Tibial nerve (tissue), 4 donors: ENCODE measurements around the gene NSFL1C. TPM values are rescaled to one million over a fixed set of nuclear protein-coding genes. Genes with fewer than 3 reads are reported as not detected.

Experiments
- DNase-seq, 2 donors: peaks; one replicate each; pipeline ENCODE4 v3.0.0-alpha.2; 2019; ENCODE audit warnings: low spot score in 2 of 2
- H3K27ac ChIP-seq, 4 donors: fragments of 200-600 bp; sonication (generic) in 3 of 4; one replicate each; pipeline ENCODE4 v1.5.1; 2017 to 2019; ENCODE audit warnings: mild to moderate bottlenecking in 1 of 4
- H3K27me3 ChIP-seq, 2 donors: fragments of 200-600 bp; sonication (generic) in 1 of 2; one replicate each; pipeline versions ENCODE4 v1.5.1 to v1.6.0; 2017 to 2019
- H3K36me3 ChIP-seq, 3 donors: fragments of 200-600 bp; sonication (generic); one replicate each; pipeline ENCODE4 v1.5.1; 2018 to 2019
- H3K4me1 ChIP-seq, 4 donors: fragments of 200-600 bp; sonication (generic) in 3 of 4; one replicate each; pipeline ENCODE4 v1.5.1; 2017 to 2019
- H3K4me3 ChIP-seq, 4 donors: fragments of 200-600 bp; sonication (generic) in 3 of 4; one replicate each; pipeline ENCODE4 v1.5.1; 2017 to 2019; ENCODE audit warnings: mild to moderate bottlenecking in 1 of 4, moderate library complexity in 1 of 4
- H3K9me3 ChIP-seq, 4 donors: fragments of 200-600 bp; sonication (generic) in 3 of 4; one replicate each; pipeline ENCODE4 v1.5.1; 2017 to 2019
- CTCF ChIP-seq, 5 experiments: fragments of 200-600 bp in 3 of 5; fragments of 450-650 bp in 2 of 5; sonication (generic) in 3 of 5; IDR thresholded peaks; one replicate each; pipeline ENCODE4 v1.5.1; 2016 to 2019; ENCODE audit warnings: antibody characterized with exemption in 5 of 5, mild to moderate bottlenecking in 3 of 5, moderate library complexity in 2 of 5
- EP300 ChIP-seq, 2 donors: sonication (generic); formaldehyde crosslinking; IDR thresholded peaks; one replicate each; pipeline ENCODE4 v1.6.1; 2017; ENCODE audit warnings: antibody characterized with exemption in 2 of 2, mild to moderate bottlenecking in 1 of 2
- POLR2A ChIP-seq, 2 donors: fragments of 450-650 bp; IDR thresholded peaks; one replicate each; pipeline ENCODE4 v1.6.1; 2017; ENCODE audit warnings: antibody characterized with exemption in 2 of 2, mild to moderate bottlenecking in 2 of 2, moderate library complexity in 2 of 2
- WGBS, 2 donors: methylation state at CpG; one replicate each; pipeline ENCODE4 v1.1.5; 2018; 5-methylcytosine and 5-hydroxymethylcytosine counted together
- total RNA-seq, 4 donors: library from RNA; depleted of rRNA; stranded (reverse); fragments of >200 nt; gene quantifications; one replicate each; pipeline ENCODE4 v1.1.0, GENCODE V29; 2016

NSFL1C gene
- total RNA-seq, 4 donors from 2014 or later: 31.0 to 71.4 (median 49.9) TPM

- TF ChIP-seq EP300 (IDR thresholded peaks at IDR 0.05): no peak
- TF ChIP-seq CTCF (IDR thresholded peaks at IDR 0.05): no peak
- TF ChIP-seq POLR2A (IDR thresholded peaks at IDR 0.05): no peak
- no peaks in the 10 kb centered on the region for H3K27me3 ChIP-seq
- no peak overlapping the region for H3K27ac ChIP-seq
- DNase-seq: no peak
- no peaks in the 10 kb centered on the region for H3K4me1 ChIP-seq
- WGBS, 2 donors: 71 to 78% methylated on average over 9 of the region's 9 CpGs
- H3K4me3 ChIP-seq: no peak overlapping the region
- H3K36me3 ChIP-seq: no peaks in the 10 kb centered on the region
- H3K9me3 ChIP-seq: no peaks in the 10 kb centered on the region
Measured at GRCh38 chr20:1479831-1480595, 13.4 kb upstream of the NSFL1C start.

GRCh38 chr20:1478566-1478965, 11.9 kb upstream of the NSFL1C start:
- H3K4me1 ChIP-seq: no peaks in the 10 kb centered on the region
- H3K27ac ChIP-seq: no peak overlapping the region
- H3K4me3 ChIP-seq: no peak overlapping the region
- H3K36me3 ChIP-seq: no peaks in the 10 kb centered on the region
- WGBS, 2 donors: 84 to 89% methylated on average over 4 of the region's 4 CpGs
- no peaks in the 10 kb centered on the region for H3K27me3 ChIP-seq
- H3K9me3 ChIP-seq: no peaks in the 10 kb centered on the region
- TF ChIP-seq POLR2A (IDR thresholded peaks at IDR 0.05): no peak
- TF ChIP-seq CTCF (IDR thresholded peaks at IDR 0.05): no peak
- no peak for DNase-seq

GRCh38 chr20:1477896-1478490, 11.3 kb upstream of the NSFL1C start:
- Histone ChIP-seq H3K36me3 (no peaks in the 10 kb centered on the region), H3K4me1 (no peaks in the 10 kb centered on the region), H3K27ac (no peak overlapping the region), H3K9me3 (no peaks in the 10 kb centered on the region), H3K27me3 (no peaks in the 10 kb centered on the region), H3K4me3 (no peak overlapping the region)
- WGBS, 2 donors: 74 to 79% methylated on average over 7 of the region's 7 CpGs
- TF ChIP-seq POLR2A (IDR thresholded peaks at IDR 0.05) (no peak), CTCF (IDR thresholded peaks at IDR 0.05) (no peak)
- DNase-seq: no peak

- TF ChIP-seq CTCF (IDR thresholded peaks at IDR 0.05): peak in 1 of 5 experiments; percentile 7
- TF ChIP-seq EP300 (IDR thresholded peaks at IDR 0.05): no peak
- DNase-seq: no peak
- H3K27me3 ChIP-seq: no peaks in the 10 kb centered on the region
- WGBS, 2 donors: 87 to 88% methylated on average over 4 of the region's 4 CpGs
- no peaks in the 10 kb centered on the region for H3K9me3 ChIP-seq
- H3K36me3 ChIP-seq: no peaks in the 10 kb centered on the region
- H3K27ac ChIP-seq: no peak overlapping the region
- H3K4me3 ChIP-seq: no peak overlapping the region
- H3K4me1 ChIP-seq: peaks cover 0 to 8% (median 6%) of the 10 kb centered on the region in 4 donors
Measured at GRCh38 chr20:1474817-1475603, 8.4 kb upstream of the NSFL1C start.

GRCh38 chr20:1474325-1474724, 7.7 kb upstream of the NSFL1C start:
- Histone ChIP-seq H3K27ac (no peak overlapping the region), H3K4me1 (peaks cover 0 to 14% (median 11%) of the 10 kb centered on the region in 4 donors), H3K9me3 (no peaks in the 10 kb centered on the region), H3K36me3 (no peaks in the 10 kb centered on the region), H3K27me3 (no peaks in the 10 kb centered on the region), H3K4me3 (no peak overlapping the region)
- no peak for DNase-seq
- WGBS, 2 donors: 95 to 96% methylated on average over 8 of the region's 8 CpGs
- TF ChIP-seq EP300 (IDR thresholded peaks at IDR 0.05) (no peak), CTCF (IDR thresholded peaks at IDR 0.05) (no peak), POLR2A (IDR thresholded peaks at IDR 0.05) (no peak)
